IMR-90 (cell line): ENCODE data around the gene SCARB1.

Experiments
- BHLHE40 ChIP-seq: fragments of 150-350 bp; IDR thresholded peaks from 2 replicates; pipeline ENCODE4 v1.6.1; 2016; ENCODE audit warnings: mild to moderate bottlenecking, low read depth, low read length
- CTCF ChIP-seq: conservative IDR thresholded peaks from 2 replicates; pipeline ENCODE4 v1.5.1; 2012; ENCODE audit warnings: mild to moderate bottlenecking, low read depth, low read length, improper control_type of control experiment
- FOS ChIP-seq: fragments of 150-350 bp; IDR thresholded peaks from 2 replicates; pipeline ENCODE4 v1.6.1; 2016; ENCODE audit warnings: low read depth, low read length
- POLR2A ChIP-seq: IDR thresholded peaks from 2 replicates; pipeline ENCODE4 v1.6.1; 2012; ENCODE audit warnings: mild to moderate bottlenecking, low read depth, low read length
- RFX5 ChIP-seq: IDR thresholded peaks from 2 replicates; pipeline ENCODE4 v1.8.0; 2012; ENCODE audit warnings: low read depth, mild to moderate bottlenecking, low read length, moderate library complexity

GRCh38 chr12:124837249-124837897 lies 26.3 kb downstream of the SCARB1 start:
- TF ChIP-seq RFX5: no peak
- no peak for TF ChIP-seq POLR2A
- no peak for TF ChIP-seq CTCF
- TF ChIP-seq FOS: no peak
- TF ChIP-seq BHLHE40: no peak
